ENCODE results near the gene DDN.

DDN gene

DNA sequence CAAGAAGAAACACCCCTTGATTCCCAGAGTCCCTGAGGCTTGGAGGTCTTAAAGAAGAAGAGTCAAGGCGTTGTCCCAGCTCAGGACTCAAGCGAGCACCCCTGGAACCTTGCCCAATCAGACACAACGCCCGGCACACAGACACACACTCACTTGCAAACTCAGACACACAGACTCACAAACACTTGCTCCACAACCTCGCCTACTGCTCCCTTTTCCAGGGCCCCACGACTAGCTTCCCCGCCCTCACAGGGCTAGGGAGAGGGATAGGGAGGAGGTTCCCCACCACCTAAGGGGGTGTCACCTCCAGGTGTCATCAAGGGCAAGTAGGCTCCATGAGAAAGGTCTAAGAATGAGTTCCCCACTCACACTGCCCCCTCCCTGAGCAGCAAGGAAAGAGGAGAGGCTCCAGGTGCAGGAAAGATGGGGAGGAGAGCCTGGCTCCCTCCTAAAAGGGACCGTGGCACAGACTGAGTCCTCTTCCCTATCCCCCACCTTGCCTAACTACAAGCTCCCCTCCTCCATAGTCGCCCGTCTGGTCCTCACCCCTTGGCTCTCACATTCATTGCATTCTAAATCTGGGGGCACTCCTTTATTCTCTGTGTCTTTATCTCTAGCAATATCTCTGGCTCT lies 28.4 kb downstream of the DDN start:
- H3K36me3 ChIP-seq, result no peaks in the 10 kb centered on the region
- H3K27ac ChIP-seq, result no peak overlapping the region
- TF ChIP-seq, protein P1, sequence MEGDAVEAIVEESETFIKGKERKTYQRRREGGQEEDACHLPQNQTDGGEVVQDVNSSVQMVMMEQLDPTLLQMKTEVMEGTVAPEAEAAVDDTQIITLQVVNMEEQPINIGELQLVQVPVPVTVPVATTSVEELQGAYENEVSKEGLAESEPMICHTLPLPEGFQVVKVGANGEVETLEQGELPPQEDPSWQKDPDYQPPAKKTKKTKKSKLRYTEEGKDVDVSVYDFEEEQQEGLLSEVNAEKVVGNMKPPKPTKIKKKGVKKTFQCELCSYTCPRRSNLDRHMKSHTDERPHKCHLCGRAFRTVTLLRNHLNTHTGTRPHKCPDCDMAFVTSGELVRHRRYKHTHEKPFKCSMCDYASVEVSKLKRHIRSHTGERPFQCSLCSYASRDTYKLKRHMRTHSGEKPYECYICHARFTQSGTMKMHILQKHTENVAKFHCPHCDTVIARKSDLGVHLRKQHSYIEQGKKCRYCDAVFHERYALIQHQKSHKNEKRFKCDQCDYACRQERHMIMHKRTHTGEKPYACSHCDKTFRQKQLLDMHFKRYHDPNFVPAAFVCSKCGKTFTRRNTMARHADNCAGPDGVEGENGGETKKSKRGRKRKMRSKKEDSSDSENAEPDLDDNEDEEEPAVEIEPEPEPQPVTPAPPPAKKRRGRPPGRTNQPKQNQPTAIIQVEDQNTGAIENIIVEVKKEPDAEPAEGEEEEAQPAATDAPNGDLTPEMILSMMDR (IDR thresholded peaks at IDR 0.05; ENCODE audit: low read depth, low read length), result no peak
- H3K27me3 ChIP-seq (ENCODE audit: insufficient read depth, low read depth, severe bottlenecking), result peaks cover 16% of the 10 kb centered on the region
- no peak for DNase-seq
- no peaks in the 10 kb centered on the region for H3K9me3 ChIP-seq (ENCODE audit: severe bottlenecking)
- peak overlapping the region; percentile 59 for H3K4me3 ChIP-seq (ENCODE audit: low read depth, low read length)

DNA sequence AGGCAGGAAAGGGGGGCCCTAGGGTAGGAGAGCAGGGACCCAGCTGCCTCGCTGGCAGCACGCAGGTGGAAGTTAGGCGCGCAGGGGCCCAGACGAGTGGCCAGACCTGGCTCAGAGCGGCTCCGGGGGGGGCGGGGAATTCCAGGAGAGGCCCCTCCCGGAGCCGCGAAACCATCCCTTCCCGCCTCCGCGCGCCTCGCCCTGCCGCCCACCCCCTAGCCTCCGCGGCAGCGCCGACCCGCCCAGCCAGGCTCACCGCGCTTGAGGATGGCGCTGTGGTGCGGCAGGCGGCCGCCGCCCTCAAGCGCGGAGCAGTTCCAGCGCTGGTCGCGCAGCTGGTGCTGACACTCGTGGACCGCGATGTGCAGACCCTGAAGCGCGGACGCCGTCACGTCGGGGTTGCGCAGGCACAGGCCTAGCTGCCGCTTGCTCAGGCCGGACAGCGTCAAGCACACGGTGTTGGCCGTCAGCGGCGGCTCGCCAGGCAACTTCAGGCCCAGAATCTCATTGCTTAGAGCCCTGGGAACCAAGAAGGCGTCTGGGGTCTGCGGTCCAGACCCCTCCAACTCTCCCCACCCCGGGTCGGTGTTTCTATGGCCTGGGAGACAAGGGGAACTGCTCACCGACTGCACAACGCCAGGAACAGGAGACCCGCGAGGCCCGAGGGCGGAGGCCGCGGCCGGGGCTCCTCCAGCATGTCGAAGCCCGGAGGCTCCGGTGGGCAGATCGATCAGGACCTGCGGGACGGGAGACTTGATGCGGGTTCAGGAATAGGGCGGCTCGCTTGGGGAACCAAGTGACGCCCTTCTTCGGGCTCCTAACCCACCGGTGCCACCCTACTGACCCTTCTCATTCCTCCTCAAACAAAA lies 29.1 kb downstream of the DDN start:
- no peak for DNase-seq
- H3K27ac ChIP-seq, result no peak overlapping the region
- H3K27me3 ChIP-seq (ENCODE audit: insufficient read depth, low read depth, severe bottlenecking), result peaks cover 16% of the 10 kb centered on the region
- TF ChIP-seq, protein P1 (IDR thresholded peaks at IDR 0.05; ENCODE audit: low read depth, low read length), result no peak
- H3K36me3 ChIP-seq, result no peaks in the 10 kb centered on the region
- H3K4me3 ChIP-seq (ENCODE audit: low read depth, low read length), result no peak overlapping the region
- H3K9me3 ChIP-seq (ENCODE audit: severe bottlenecking), result no peaks in the 10 kb centered on the region

DNA sequence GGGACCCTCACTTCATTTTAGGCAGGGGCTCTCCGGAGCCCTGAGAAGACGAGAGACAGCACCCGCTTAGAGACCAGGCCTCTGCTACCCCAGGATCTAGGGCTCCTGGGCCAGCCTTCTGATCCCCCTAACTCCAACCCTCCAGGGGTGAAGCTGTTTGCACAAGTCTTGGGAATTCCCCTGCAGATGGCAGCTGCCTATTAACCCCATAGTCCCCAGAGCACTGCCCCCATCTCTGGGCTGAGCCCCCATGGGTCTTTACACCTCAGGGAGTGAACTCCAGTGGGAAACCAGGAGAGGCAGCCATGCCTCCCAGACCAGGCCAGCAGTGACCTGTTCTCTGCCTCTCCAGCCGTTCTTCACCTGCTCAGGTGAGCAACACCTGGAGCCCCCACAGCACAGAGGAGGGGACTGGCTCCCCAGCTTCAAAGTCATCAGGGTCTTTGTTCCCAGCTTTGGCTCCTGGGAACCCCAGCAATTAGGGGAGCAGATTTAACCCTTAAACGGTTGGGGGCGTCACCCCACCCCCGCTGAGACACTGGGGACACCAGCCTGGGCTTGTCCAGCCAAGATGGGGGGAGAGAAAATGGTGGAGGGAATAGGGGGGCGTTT lies 29.9 kb downstream of the DDN start:
- Histone ChIP-seq H3K27me3 (ENCODE audit: insufficient read depth, low read depth, severe bottlenecking) (peaks cover 14% of the 10 kb centered on the region), H3K27ac (no peak overlapping the region), H3K36me3 (no peaks in the 10 kb centered on the region), H3K4me3 (ENCODE audit: low read depth, low read length) (no peak overlapping the region), H3K9me3 (ENCODE audit: severe bottlenecking) (no peaks in the 10 kb centered on the region)
- DNase-seq, result no peak
- TF ChIP-seq, protein P1 (IDR thresholded peaks at IDR 0.05; ENCODE audit: low read depth, low read length), result no peak

DNA sequence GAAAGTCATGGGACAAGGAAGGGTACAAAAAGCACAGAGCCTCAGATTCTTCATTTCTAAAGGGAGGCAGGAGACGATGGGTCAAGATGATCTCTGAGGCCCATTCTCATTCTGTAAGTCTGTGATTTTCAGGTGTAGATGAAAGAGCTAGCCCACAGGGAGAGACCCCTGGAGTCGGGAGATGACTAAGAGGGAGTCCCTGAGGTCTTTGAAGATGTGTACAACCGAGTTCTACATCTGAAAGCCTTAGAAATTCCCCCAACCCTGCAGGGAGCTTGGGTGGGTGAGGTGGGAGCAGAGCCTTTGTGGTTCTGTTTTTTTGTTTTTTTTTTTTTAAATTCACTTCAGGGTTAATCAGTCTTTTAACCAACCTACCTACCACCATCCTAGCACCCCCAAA lies 30.7 kb downstream of the DDN start:
- Histone ChIP-seq H3K4me3 (ENCODE audit: low read depth, low read length) (no peak overlapping the region), H3K27ac (no peak overlapping the region), H3K9me3 (ENCODE audit: severe bottlenecking) (no peaks in the 10 kb centered on the region), H3K36me3 (no peaks in the 10 kb centered on the region), H3K27me3 (ENCODE audit: insufficient read depth, low read depth, severe bottlenecking) (peaks cover 13% of the 10 kb centered on the region)
- TF ChIP-seq, protein P1 (IDR thresholded peaks at IDR 0.05; ENCODE audit: low read depth, low read length), result no peak
- DNase-seq, result no peak

DNA sequence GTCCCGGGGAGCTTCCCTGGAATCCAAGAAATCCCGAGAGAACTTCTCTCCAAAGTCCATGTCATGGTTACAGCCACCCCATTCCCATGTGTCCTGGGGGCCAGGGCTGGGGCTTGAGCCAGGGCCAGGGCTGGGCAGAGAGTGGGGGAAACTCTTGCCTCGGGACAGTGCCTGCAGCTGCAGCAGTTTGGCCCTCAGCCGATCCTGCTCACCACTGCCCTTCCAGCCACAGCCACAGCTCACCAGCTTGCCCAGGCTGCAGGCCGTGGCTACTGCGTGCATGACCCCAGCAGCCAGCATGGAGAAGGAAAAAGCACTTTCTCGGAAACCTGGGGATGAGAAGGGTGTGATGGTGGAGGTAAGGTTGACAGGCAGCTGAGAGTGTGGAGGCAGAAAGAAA lies 31.2 kb downstream of the DDN start:
- no peaks in the 10 kb centered on the region for H3K36me3 ChIP-seq
- no peak for DNase-seq
- TF ChIP-seq, protein P1 (IDR thresholded peaks at IDR 0.05; ENCODE audit: low read depth, low read length), result no peak
- H3K27ac ChIP-seq, result no peak overlapping the region
- H3K4me3 ChIP-seq (ENCODE audit: low read depth, low read length), result no peak overlapping the region
- H3K27me3 ChIP-seq (ENCODE audit: insufficient read depth, low read depth, severe bottlenecking), result peaks cover 13% of the 10 kb centered on the region
- no peaks in the 10 kb centered on the region for H3K9me3 ChIP-seq (ENCODE audit: severe bottlenecking)
